Stimulated activated CD8-positive, alpha-beta memory T cell treated with anti-CD3 and anti-CD28 coated beads, Interleukin-4, amount 100 ng/mL, for 4 hours (primary cell): ENCODE results near the gene CD72.

Source experiments
- DNase-seq, 2 donors: peaks; one replicate each; pipeline ENCODE4 v3.0.0-alpha.2; 2020; ENCODE audit warnings: low read depth in 2 of 2, low spot score in 1 of 2

CD72 gene

GRCh38 chr9:35560625-35561337 lies 57.4 kb downstream of the CD72 start:
- no peak for DNase-seq
